ENCODE measurements around the gene WNT9B.

WNT9B gene

GRCh38 chr17:46901291-46901690 lies 49.9 kb downstream of the WNT9B start:
- TF ChIP-seq CTCF (IDR thresholded peaks at IDR 0.05; ENCODE audit: low read depth, low read length, missing control alignments) = no peak
- in situ Hi-C loops (cut with HindIII; ENCODE audit: low pct_ligation_motif_present, low sequenced_read_pairs) = no loop called here
- Histone ChIP-seq H3K4me3 (ENCODE audit: low read depth, low read length) (no peak overlapping the region), H3K27ac (no peak overlapping the region), H3K27me3 (replicated peaks) (no peaks in the 10 kb centered on the region), H3K36me3 (replicated peaks) (no peaks in the 10 kb centered on the region)
- no peak for DNase-seq

- no peaks in the 10 kb centered on the region for H3K27me3 ChIP-seq (replicated peaks)
- H3K4me3 ChIP-seq (ENCODE audit: low read depth, low read length) = no peak overlapping the region
- no peak for DNase-seq
- H3K27ac ChIP-seq = no peak overlapping the region
- TF ChIP-seq CTCF (IDR thresholded peaks at IDR 0.05; ENCODE audit: low read depth, low read length, missing control alignments) = no peak
- in situ Hi-C loops (cut with HindIII; ENCODE audit: low pct_ligation_motif_present, low sequenced_read_pairs) = no loop called here
- no peaks in the 10 kb centered on the region for H3K36me3 ChIP-seq (replicated peaks)
Observed at GRCh38 chr17:46903762-46904672, 52.6 kb downstream of the WNT9B start.

GRCh38 chr17:46908068-46908737 lies 56.8 kb downstream of the WNT9B start:
- Histone ChIP-seq H3K27me3 (replicated peaks) (peaks cover 9% of the 10 kb centered on the region), H3K27ac (no peak overlapping the region), H3K36me3 (replicated peaks) (no peaks in the 10 kb centered on the region), H3K4me3 (ENCODE audit: low read depth, low read length) (no peak overlapping the region)
- in situ Hi-C loops (cut with HindIII; ENCODE audit: low pct_ligation_motif_present, low sequenced_read_pairs) = no loop called here
- DNase-seq = no peak
- no peak for TF ChIP-seq CTCF (IDR thresholded peaks at IDR 0.05; ENCODE audit: low read depth, low read length, missing control alignments)

GRCh38 chr17:46910179-46910927 lies 59.0 kb downstream of the WNT9B start:
- Histone ChIP-seq H3K27ac (no peak overlapping the region), H3K4me3 (ENCODE audit: low read depth, low read length) (no peak overlapping the region), H3K36me3 (replicated peaks) (no peaks in the 10 kb centered on the region), H3K27me3 (replicated peaks) (peaks cover 9% of the 10 kb centered on the region)
- no peak for DNase-seq
- in situ Hi-C loops (cut with HindIII; ENCODE audit: low pct_ligation_motif_present, low sequenced_read_pairs) = no loop called here
- TF ChIP-seq CTCF (IDR thresholded peaks at IDR 0.05; ENCODE audit: low read depth, low read length, missing control alignments) = no peak

- in situ Hi-C loops (cut with HindIII; ENCODE audit: low pct_ligation_motif_present, low sequenced_read_pairs) = no loop called here
- peaks cover 9% of the 10 kb centered on the region for H3K27me3 ChIP-seq (replicated peaks)
- H3K27ac ChIP-seq = no peak overlapping the region
- H3K4me3 ChIP-seq (ENCODE audit: low read depth, low read length) = no peak overlapping the region
- DNase-seq = no peak
- no peak for TF ChIP-seq CTCF (IDR thresholded peaks at IDR 0.05; ENCODE audit: low read depth, low read length, missing control alignments)
- no peaks in the 10 kb centered on the region for H3K36me3 ChIP-seq (replicated peaks)
Observed at GRCh38 chr17:46911311-46911710, 59.9 kb downstream of the WNT9B start.
